ENCODE measurements around the gene ZC2HC1C.

- TF ChIP-seq POLR2AphosphoS5 (IDR thresholded peaks at IDR 0.05; ENCODE audit: low read depth, low read length): no peak
- TF ChIP-seq SIN3A (IDR thresholded peaks at IDR 0.05; ENCODE audit: borderline replicate concordance, insufficient read depth, low read length): no peak
- TF ChIP-seq REST (IDR thresholded peaks at IDR 0.05; ENCODE audit: insufficient read depth in 1 of 2, low read depth in 2 of 2, low read length in 2 of 2): no peak
- TF ChIP-seq TAF1 (IDR thresholded peaks at IDR 0.05; ENCODE audit: borderline replicate concordance, insufficient read depth, low read length): no peak
Observed at GRCh38 chr14:75084513-75084912, 15.1 kb downstream of the ZC2HC1C start.

Data from PFSK-1 (cell line).